Activated CD4-positive, alpha-beta T cell treated with anti-CD3 and anti-CD28 coated beads, Interleukin-2, amount 50 U/mL, for 4 hours (primary cell): ENCODE data around the gene OR5AK2.
"Not testable (repeated sequence)": the region's sequence is repeated elsewhere in the genome, so short reads cannot be mapped to it uniquely, and the experiment has no call there.

Source experiments
- DNase-seq, 2 experiments: peaks; one replicate each; pipeline ENCODE4 v3.0.0-alpha.2; 2020

Gene OR5AK2

GRCh38 chr11:56988614-56989013, at the start of gene OR5AK2:
OR5AK2 (plus strand) TSS chr11:56988914; CDS start chr11:56988914, 0 bp downstream.
- DNase-seq, result no peak

GRCh38 chr11:56945526-56945925, 43.2 kb upstream of the OR5AK2 start:
- not testable (repeated sequence) for DNase-seq

DNA sequence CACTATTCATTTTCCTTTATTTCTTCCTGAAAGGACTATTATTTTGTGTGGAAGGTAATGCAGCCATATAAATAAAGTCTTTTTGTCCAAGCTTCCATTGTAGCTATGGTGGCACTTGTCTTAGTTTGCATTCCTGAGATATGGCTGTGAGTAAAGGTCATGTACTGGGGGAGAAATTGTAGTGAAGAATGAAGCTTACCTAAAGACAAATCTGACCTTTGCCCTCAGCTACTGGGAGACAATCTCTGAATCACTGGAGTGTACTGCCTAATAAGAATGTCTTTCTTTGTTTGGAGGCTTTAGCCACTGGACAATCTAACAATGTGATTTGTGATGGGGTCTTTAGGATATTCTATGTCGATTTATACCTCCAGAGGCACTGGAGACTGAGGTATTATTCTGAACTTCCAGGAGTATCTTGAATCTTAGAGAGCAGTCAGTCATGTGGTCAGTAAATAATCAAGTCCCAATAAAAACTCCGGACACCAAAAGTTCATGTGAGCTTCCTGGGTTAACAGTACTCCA, 39.7 kb upstream of the OR5AK2 start:
- DNase-seq, result no peak

- no peak for DNase-seq
Measured at GRCh38 chr11:56950510-56950909, 38.2 kb upstream of the OR5AK2 start.

DNA sequence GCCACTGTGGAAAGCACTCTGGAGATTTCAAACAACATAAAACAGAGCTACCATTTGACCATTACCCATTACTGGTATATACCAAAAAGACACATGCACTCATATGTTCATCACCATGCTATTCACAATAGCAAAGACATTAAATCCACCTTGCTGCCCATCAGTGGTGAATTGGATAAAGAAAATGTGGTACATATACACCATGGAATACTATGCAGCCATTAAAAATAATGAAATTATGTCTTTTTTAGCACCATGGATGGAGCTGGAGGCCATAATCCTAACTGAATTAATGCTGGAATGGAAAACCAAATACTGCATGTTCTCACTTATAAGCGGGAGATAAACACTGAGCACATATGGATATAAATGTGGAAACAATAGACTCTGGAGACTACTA, 34.8 kb upstream of the OR5AK2 start:
- not testable (repeated sequence) for DNase-seq

GRCh38 chr11:56961609-56962008, 27.1 kb upstream of the OR5AK2 start:
- DNase-seq, result no peak

DNA sequence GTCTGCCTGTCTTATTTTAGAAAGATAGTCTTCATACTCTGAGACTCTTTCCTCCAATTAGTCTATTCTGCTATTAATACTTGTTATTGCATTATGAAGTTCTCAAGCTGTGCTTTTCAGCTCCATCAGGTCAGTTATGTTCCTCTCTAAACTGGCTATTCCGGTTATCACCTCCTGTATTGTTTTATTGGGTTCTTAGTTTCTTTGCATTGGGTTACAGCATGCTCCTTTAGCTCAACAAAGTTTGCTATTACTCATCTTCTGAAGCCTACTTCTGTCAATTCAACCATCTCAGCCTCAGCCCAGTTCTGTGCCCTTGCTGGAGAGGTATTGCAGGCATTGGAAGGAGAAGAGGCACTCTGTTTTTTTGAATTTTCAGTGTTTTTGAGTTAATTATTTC, 21.0 kb upstream of the OR5AK2 start:
- DNase-seq, result no peak

- no peak for DNase-seq
Measured at GRCh38 chr11:56968524-56968923, 20.2 kb upstream of the OR5AK2 start.

- DNase-seq, result no peak
Measured at GRCh38 chr11:56977314-56977713, 11.4 kb upstream of the OR5AK2 start.

DNA sequence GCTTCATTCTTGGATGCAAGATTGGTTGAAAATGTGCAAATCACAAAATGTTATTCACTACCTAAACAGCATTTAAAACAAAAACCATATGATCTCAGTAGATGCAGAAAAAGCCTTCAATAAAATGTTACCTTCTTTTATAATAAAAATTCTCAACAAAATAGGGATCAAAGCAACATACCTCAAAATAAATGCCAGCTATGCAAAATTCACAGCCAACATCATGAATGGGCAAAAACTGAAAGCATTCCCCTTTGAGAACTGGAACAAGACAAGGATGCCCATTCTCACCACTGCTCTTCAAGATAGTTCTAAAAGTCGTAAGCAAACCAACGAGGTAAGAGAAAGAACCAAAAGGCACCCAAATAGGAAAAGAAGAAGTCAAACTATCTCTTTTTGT, 2.0 kb downstream of the OR5AK2 start:
- DNase-seq, result no peak

DNA sequence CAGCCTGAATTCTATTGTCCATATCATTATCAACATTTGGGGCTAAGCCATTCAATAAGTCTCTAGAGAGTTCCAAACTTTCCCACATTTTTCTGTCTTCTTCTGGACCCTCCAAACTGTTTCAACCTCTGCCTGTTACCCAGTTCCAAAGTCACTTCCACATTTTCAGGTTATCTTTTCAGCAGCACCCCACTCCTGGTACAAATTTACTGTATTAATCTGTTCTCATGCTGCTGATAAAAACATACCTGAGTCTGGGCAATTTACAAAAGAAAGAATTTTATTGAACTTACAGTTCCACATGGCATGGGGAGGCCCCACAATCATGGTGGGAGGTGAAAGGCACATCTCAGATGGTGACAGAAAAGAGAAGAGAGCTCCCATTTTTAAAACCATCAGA, 5.8 kb downstream of the OR5AK2 start:
- no peak for DNase-seq

- no peak for DNase-seq
Measured at GRCh38 chr11:57001674-57002401, 13.1 kb downstream of the OR5AK2 start.

DNA sequence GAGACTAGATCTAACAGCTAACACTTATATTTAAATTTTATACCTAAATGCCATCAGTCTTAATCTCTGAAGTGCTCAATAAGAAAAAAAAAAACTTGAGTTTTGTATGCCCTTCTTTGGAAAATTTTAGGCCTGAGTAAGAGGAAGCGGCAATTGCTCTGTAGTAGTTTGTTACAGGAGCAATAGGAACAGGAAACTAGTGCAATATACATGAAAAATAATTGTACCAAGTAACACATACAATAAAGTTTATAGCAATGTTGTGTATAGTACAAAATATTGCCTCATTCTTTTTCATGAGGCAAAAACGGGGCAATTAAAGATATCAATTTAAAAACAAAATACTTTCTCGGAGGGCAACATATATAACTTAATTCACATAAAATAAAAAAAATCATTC, 19.7 kb downstream of the OR5AK2 start:
- DNase-seq, result no peak

- DNase-seq, result no peak
Measured at GRCh38 chr11:57015679-57016078, 27.0 kb downstream of the OR5AK2 start.

GRCh38 chr11:57031556-57031955, 42.8 kb downstream of the OR5AK2 start:
- DNase-seq, result no peak
